GM21390 (cell line): ENCODE measurements around the gene UGP2.
"Not testable (repeated sequence)": the region's sequence is repeated elsewhere in the genome, so short reads cannot be mapped to it uniquely, and the experiment has no call there.

Experiments used
- ATAC-seq: cut with Tn5 transposase; IDR thresholded peaks from one replicate; pipeline ENCODE4 v1.9.1; 2021; ENCODE audit not compliant: unreplicated experiment

UGP2 gene

GRCh38 chr2:63840081-63840784 is 1.5 kb upstream of the UGP2 start:
- peak; percentile 26 for ATAC-seq

- peak; percentile 89 for ATAC-seq
Observed at GRCh38 chr2:63840785-63841253, 877 bp upstream of the UGP2 start.

DNA sequence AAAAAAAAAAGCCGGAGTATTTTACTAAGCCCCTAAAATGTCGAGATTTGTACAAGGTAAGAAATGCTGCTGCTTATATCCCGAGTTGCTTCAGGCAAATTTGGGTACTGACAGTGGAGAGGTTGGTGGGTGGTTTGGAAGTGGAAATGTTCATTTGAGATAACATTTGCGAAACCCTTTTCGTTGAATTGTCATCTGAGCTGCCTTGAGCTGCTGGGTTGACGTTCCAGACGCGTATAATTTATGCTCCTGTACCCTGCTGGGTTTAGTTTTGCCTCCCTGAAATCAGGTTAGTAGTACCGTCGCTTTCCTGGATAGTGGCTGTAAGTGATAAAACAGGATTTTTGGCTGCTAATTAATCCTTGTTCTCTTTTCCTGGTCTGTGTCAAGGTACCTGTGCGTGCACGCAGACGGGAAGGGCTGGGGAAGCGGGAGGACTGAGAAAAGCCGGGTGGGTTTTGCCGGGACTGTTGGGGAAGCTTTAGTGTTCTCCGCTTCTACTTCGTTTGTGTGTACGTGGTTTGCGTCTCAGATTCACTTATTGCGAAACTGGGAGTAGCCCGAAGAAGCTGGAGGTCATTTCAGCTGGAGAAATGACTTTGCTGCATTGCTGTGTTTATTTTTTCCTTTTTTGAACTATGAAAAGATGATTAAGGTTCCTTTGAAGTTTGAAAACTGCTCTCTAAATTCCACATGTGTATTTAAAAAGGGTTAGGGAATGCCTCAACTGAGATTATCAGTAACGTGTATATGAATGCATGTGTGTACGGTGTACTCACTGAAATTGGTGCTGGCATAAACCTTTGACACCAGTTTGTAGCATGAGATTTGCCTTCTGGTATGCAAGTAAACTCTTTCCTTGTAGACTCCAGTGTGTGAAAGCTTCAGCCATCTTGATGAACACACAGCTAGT is 709 bp downstream of the UGP2 start:
- no peak for ATAC-seq

DNA sequence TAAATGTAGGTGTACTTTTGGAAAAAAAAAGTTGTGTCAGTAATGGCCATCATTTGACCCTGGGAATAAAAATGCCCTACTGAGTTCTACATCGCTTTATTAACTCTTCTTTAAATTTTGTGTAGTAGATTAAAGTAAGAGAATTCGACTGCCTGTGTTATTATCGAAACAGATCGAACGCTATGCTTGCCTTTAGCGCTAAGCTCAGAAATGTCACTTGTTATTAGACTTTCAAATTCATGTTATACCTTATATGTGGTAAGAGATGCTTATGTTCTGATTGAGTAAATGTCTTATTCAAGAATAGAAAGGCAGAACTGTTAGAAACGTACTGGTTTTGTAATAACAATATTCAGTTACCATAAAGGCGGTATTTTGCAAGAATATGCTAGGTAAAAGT is 1.4 kb downstream of the UGP2 start:
- no peak for ATAC-seq

DNA sequence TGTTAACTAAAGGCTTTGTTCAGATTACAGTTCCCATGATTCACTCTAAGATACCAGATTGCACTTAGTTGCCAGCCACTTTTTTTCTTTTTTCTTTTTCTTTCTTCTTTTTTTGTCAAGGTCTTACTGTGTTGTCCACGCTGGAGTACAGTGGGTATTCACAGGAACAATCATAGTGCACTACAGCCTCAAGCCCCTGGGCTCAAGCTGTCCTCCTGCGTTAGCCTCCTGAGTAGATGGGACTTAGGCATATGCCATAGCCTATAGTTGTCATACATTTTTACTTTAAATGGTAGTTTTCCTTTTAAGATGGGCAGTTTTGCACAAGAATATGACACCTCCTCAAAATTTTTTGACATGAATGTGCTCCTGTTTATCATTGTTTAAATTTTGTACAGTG is 2.1 kb downstream of the UGP2 start:
- no peak for ATAC-seq

DNA sequence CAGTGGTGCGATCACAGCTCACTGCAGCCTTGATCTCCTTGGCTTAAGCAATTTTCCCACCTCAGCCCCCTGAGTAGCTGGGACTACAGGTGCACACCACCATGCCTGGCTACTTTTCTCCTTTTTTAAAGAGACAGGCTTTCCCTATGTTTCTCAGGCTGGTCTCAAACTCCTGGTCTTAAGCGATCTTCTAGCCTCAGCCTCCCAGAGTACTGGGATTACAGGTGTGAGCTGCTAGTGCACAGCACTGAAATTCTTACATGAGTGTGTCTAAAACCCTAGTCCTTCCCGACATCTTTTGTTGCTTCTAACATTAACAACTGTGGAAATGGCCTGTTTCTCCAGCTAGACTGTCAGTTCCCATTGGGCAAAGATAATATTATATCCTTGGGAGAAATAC is 2.9 kb downstream of the UGP2 start:
- ATAC-seq, result no peak

- ATAC-seq, result no peak
Observed at GRCh38 chr2:63845866-63846265, 4.2 kb downstream of the UGP2 start.

DNA sequence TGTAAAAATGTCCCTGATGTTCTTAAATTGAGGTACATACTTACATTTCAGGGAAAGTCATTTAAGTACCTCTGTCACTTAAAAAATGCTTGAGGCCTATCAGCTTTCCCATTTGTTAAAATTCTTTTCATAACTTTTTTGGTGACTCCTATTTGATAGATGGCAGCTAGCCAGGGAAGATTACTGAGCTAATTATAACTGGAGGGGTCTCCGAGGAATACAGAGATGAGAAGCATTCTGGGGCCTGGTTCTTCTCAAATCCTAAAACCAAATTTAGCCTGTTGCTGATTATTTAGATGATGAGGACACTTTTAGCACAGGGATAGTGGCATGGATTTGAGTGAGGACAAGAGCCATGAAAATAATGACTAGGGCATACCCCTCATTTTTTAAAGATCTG is 4.8 kb downstream of the UGP2 start:
- no peak for ATAC-seq

DNA sequence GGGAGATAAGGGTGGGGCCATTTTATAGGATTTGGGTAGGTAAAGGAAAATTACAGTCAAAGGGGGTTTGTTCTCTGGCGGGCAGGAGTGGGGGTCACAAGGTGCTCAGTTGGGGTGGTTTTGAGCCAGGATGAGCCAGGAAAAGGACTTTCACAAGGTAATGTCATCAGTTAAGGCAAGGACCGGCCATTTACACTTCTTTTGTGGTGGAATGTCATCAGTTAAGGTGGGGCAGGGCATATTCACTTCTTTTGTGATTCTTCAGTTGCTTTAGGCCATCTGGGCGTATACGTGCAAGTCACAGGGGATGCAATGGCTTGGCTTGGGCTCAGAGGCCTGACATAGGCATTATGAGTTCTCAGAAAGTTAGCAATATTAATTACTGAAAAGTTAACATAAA is 5.9 kb downstream of the UGP2 start:
- not testable (repeated sequence) for ATAC-seq

GRCh38 chr2:63849381-63850203 is 7.9 kb downstream of the UGP2 start:
- ATAC-seq, result no peak

DNA sequence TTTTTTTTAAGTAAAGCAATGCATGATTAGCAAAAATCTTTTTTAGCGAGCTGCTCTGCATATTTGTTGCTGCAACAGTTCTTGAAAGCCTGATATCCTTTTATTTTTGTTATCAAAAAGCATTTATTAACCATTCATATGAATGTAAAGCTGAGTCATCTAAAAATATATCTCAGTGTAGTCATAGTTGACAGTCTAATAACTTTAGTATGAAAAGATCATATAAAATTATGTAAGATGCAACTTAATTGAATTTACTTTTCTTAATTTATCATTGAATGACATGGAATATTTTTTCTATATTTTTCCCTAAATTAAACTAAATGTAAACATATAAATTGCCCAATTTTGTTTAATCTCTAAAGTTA is 8.5 kb downstream of the UGP2 start:
- ATAC-seq, result no peak

- ATAC-seq, result no peak
Observed at GRCh38 chr2:63850649-63851048, 9.0 kb downstream of the UGP2 start.

DNA sequence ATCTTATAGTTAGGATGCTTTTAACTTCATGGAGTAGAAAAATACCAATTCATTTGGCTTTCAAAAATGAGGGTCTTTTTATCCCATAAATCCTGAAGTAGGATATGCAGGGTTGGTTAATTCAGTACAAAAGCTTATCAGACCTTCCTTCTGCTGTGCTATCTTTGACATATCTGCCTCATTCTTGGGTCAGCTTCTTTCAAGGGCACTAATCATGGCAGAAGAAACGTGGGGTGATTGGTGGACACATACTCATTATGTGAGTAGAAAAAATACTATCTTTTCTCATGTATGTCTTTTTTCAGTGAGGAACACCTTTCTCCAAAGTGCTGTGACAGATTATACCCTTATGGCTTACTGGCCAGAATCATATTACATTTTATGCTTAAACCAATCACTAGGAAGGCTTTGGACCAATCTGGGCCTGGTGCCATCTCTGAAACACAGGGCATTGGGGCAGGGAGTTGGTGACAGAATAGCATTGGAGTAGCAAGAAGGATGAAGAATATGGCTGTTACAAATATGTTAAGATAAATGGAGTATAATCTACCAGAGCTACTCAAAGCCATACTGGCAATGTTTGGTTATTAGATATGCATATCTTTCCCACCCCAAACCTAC is 10.1 kb downstream of the UGP2 start:
- ATAC-seq, result no peak

- no peak for ATAC-seq
Observed at GRCh38 chr2:63853527-63854310, 12.0 kb downstream of the UGP2 start.

- no peak for ATAC-seq
Observed at GRCh38 chr2:63855418-63856302, 14.0 kb downstream of the UGP2 start.

DNA sequence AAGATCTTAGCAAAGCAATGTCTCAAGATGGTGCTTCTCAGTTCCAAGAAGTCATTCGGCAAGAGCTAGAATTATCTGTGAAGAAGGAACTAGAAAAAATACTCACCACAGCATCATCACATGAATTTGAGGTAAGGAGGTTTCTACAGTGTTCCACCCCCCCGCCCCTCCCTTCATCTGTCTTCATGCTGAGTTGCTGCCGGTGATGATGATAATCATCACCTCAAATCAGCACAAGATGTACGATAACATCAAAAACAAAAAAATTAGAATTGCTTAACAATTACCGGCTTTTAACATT is 14.6 kb downstream of the UGP2 start:
- ATAC-seq, result no peak

DNA sequence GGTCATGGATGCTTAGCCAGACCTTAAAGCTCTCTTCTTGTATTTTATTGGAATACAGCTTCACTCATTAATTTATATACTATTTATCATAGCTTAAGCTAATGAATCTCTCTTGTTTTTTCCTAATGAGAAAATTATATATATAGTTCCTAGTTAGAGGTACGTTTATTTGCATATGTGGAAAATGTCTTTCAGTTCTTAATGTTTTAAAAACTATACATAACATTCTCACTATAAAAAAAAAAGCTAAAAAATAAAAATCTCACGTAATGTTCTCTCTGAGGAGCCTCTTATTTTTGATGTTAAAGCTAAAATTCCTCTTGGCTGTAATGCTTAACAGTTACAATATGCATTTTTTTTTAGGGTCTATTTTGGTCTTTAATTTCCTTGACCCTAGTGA is 16.6 kb downstream of the UGP2 start:
- ATAC-seq, result no peak

GRCh38 chr2:63861220-63861822 is 19.6 kb downstream of the UGP2 start:
- no peak for ATAC-seq

DNA sequence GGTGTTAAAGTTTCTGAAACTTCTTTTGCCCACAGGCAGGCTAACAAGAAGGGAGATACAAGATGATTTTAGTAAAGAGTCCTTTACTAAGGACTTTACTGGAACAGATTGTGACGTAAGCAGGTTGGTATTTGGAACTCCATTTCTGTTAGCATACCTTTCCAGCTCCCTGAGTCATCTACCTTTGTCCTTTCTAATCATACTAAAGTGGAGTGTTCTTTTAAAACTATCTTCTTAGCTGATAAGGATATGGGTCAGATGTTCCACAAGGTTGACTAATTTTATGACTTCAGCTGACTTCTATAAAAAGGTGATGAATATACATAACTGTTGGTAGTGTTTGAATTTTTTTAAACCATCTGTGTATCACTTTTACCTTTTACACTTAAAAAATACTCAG is 21.1 kb downstream of the UGP2 start:
- no peak for ATAC-seq
